Measurements from ENCODE around the gene NVL. TPM values are rescaled to one million over a fixed set of nuclear protein-coding genes. Genes with fewer than 3 reads are reported as not detected.

NVL gene
- total RNA-seq, 1 donor from 2014 or later, result 40.0 TPM

Other genes with a start within 250 kb of the NVL start
- 37.3 TPM for gene FBXO28, start 216.1 kb downstream of the NVL start, total RNA-seq (ENCODE audit: insufficient read depth, low replicate concordance)
- gene DEGS1, start 146.9 kb downstream of the NVL start, total RNA-seq (ENCODE audit: insufficient read depth, low replicate concordance), result 113 TPM
- 18.3 TPM for gene CNIH4, start 26.7 kb upstream of the NVL start, total RNA-seq (ENCODE audit: insufficient read depth, low replicate concordance)
- gene WDR26, start 104.6 kb upstream of the NVL start, total RNA-seq (ENCODE audit: insufficient read depth, low replicate concordance), result 60.9 TPM

All from umbilical cord (tissue), 1 donor.